Measurements from ENCODE around the gene INSYN2B.

Gene INSYN2B

DNA sequence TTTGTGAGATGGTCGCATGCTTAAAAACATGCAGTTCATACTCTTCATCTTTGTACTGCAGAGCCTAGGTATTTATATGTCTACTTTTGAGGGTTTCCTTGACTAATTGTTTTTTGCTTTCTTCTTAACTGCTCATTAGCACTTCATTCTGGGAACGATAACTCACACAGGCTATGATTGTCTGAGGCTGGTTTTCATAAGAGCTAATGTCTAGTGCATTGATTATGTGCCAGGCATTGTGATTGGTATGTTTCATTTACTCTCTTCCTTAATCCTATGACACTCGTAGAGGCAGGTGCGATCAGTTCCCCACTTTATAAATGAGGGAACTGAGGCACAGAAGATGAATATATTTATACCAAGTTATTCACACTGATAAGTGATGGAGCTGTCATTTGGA lies 93.6 kb downstream of the INSYN2B start:
- no peaks in the 10 kb centered on the region for H3F3A ChIP-seq (ENCODE audit: insufficient read depth, low read length)
- no peaks in the 10 kb centered on the region for H3K79me2 ChIP-seq (ENCODE audit: low read length)
- DNase-seq = no peak
- no peak overlapping the region for H3K27ac ChIP-seq (ENCODE audit: low read length)
- H3K4me1 ChIP-seq (ENCODE audit: low read length) = no peaks in the 10 kb centered on the region
- H3K4me2 ChIP-seq (ENCODE audit: low read depth, low read length) = no peak overlapping the region
- H2AFZ ChIP-seq (ENCODE audit: low read length) = no peak overlapping the region
- TF ChIP-seq, protein P1, sequence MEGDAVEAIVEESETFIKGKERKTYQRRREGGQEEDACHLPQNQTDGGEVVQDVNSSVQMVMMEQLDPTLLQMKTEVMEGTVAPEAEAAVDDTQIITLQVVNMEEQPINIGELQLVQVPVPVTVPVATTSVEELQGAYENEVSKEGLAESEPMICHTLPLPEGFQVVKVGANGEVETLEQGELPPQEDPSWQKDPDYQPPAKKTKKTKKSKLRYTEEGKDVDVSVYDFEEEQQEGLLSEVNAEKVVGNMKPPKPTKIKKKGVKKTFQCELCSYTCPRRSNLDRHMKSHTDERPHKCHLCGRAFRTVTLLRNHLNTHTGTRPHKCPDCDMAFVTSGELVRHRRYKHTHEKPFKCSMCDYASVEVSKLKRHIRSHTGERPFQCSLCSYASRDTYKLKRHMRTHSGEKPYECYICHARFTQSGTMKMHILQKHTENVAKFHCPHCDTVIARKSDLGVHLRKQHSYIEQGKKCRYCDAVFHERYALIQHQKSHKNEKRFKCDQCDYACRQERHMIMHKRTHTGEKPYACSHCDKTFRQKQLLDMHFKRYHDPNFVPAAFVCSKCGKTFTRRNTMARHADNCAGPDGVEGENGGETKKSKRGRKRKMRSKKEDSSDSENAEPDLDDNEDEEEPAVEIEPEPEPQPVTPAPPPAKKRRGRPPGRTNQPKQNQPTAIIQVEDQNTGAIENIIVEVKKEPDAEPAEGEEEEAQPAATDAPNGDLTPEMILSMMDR (IDR thresholded peaks at IDR 0.05; ENCODE audit: low read length) = no peak
- TF ChIP-seq EZH2phosphoT487 (IDR thresholded peaks at IDR 0.05; ENCODE audit: low read length) = no peak
- no peak for TF ChIP-seq EZH2 (optimal IDR thresholded peaks at IDR 0.05; ENCODE audit: low read depth, low read length)
- H3K9ac ChIP-seq (ENCODE audit: low read length) = no peak overlapping the region
- no peaks in the 10 kb centered on the region for H3K9me2 ChIP-seq (replicated peaks; ENCODE audit: insufficient read depth, low read length)
- H4K20me1 ChIP-seq (ENCODE audit: insufficient read depth, low read length) = no peaks in the 10 kb centered on the region
- no peaks in the 10 kb centered on the region for H3K36me3 ChIP-seq (replicated peaks; ENCODE audit: insufficient read depth, low read length)
- no peaks in the 10 kb centered on the region for H3K9me3 ChIP-seq (replicated peaks; ENCODE audit: insufficient read depth, low read length)
- no peak overlapping the region for H3K4me3 ChIP-seq (ENCODE audit: low read length)
- H3K27me3 ChIP-seq (replicated peaks; ENCODE audit: insufficient read depth, low read length) = no peaks in the 10 kb centered on the region

DNA sequence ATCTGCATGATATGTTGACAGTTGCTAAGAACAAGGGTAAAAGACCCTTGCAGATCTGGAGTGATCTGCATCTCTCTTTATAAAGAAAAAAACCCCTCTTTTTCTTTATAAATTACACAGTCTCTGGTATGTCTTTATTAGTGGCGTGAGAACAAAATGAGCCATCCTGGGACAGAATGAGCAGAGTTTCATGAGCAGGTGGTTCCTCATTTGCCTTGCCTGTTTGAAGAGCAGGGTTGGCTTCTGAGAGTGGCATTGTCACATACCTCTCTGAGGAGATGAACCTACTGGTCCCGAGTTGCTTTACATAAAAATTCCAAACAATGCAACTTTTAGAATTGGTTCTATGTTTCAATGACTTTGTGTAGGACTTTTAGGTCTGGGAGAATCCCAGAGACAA lies 94.3 kb downstream of the INSYN2B start:
- no peak for DNase-seq
- Histone ChIP-seq H3K27me3 (replicated peaks; ENCODE audit: insufficient read depth, low read length) (no peaks in the 10 kb centered on the region), H3K36me3 (replicated peaks; ENCODE audit: insufficient read depth, low read length) (no peaks in the 10 kb centered on the region), H3K9me2 (replicated peaks; ENCODE audit: insufficient read depth, low read length) (no peaks in the 10 kb centered on the region), H3K79me2 (ENCODE audit: low read length) (no peaks in the 10 kb centered on the region), H2AFZ (ENCODE audit: low read length) (no peak overlapping the region), H3K4me3 (ENCODE audit: low read length) (no peak overlapping the region), H3K4me1 (ENCODE audit: low read length) (no peaks in the 10 kb centered on the region), H3K9me3 (replicated peaks; ENCODE audit: insufficient read depth, low read length) (no peaks in the 10 kb centered on the region), H3F3A (ENCODE audit: insufficient read depth, low read length) (no peaks in the 10 kb centered on the region), H4K20me1 (ENCODE audit: insufficient read depth, low read length) (no peaks in the 10 kb centered on the region), H3K9ac (ENCODE audit: low read length) (no peak overlapping the region), H3K4me2 (ENCODE audit: low read depth, low read length) (no peak overlapping the region), H3K27ac (ENCODE audit: low read length) (no peak overlapping the region)
- TF ChIP-seq EZH2phosphoT487 (IDR thresholded peaks at IDR 0.05; ENCODE audit: low read length) = no peak
- TF ChIP-seq, protein P1 (IDR thresholded peaks at IDR 0.05; ENCODE audit: low read length) = no peak
- TF ChIP-seq EZH2 (optimal IDR thresholded peaks at IDR 0.05; ENCODE audit: low read depth, low read length) = no peak

DNA sequence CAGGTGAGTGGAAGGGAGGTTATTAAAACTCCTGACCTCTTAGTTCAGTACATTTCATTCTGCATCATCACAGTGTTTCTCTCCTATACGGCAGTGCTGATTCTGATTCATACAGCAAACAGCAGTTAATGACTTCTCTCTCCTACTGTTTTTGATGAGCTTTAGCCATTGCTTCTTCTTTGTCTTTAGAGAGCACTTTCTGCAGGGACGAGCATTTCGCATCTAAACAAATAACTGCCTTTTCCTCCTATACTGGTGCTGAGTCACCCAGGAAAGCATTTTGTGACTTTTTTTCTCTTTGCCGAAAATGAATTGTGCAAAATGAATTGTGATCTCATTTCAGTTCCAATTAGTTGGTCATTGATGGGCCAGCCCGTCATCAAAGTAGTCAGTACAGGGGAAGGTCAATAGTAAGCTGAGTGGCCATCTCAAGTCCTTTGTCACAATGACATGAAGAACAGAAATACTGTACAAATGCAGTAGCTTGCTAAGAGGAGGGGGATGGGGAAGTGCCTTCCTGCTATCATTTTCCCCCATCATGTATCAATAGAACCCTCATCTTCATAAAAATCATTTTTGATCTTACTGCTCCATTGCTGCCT lies 98.5 kb downstream of the INSYN2B start:
- Histone ChIP-seq H3K9me2 (replicated peaks; ENCODE audit: insufficient read depth, low read length) (no peaks in the 10 kb centered on the region), H3K4me1 (ENCODE audit: low read length) (no peaks in the 10 kb centered on the region), H3K36me3 (replicated peaks; ENCODE audit: insufficient read depth, low read length) (no peaks in the 10 kb centered on the region), H3K4me3 (ENCODE audit: low read length) (no peak overlapping the region), H2AFZ (ENCODE audit: low read length) (no peak overlapping the region), H4K20me1 (ENCODE audit: insufficient read depth, low read length) (no peaks in the 10 kb centered on the region), H3K27ac (ENCODE audit: low read length) (no peak overlapping the region), H3F3A (ENCODE audit: insufficient read depth, low read length) (no peaks in the 10 kb centered on the region), H3K4me2 (ENCODE audit: low read depth, low read length) (no peak overlapping the region), H3K9ac (ENCODE audit: low read length) (no peak overlapping the region), H3K9me3 (replicated peaks; ENCODE audit: insufficient read depth, low read length) (no peaks in the 10 kb centered on the region), H3K79me2 (ENCODE audit: low read length) (no peaks in the 10 kb centered on the region), H3K27me3 (replicated peaks; ENCODE audit: insufficient read depth, low read length) (no peaks in the 10 kb centered on the region)
- DNase-seq = no peak
- TF ChIP-seq, protein P1 (IDR thresholded peaks at IDR 0.05; ENCODE audit: low read length) = no peak
- no peak for TF ChIP-seq EZH2 (optimal IDR thresholded peaks at IDR 0.05; ENCODE audit: low read depth, low read length)
- no peak for TF ChIP-seq EZH2phosphoT487 (IDR thresholded peaks at IDR 0.05; ENCODE audit: low read length)
